Inflammatory macrophage (primary cell): Measurements from ENCODE around the gene C2orf68.
"Not testable (repeated sequence)": the region's sequence is repeated elsewhere in the genome, so short reads cannot be mapped to it uniquely, and the experiment has no call there.

ENCODE experiments used
- DNase-seq, 2 donors: peaks; one replicate each; pipeline ENCODE4 v3.0.0-alpha.2; 2020 to 2022

C2orf68 gene

GRCh38 chr2:85598594-85599340 is 13.1 kb downstream of the C2orf68 start:
- no peak for DNase-seq

- no peak for DNase-seq
Measured at GRCh38 chr2:85597241-85597640, 14.6 kb downstream of the C2orf68 start.

GRCh38 chr2:85596486-85597143 is 15.3 kb downstream of the C2orf68 start:
- no peak for DNase-seq

GRCh38 chr2:85596026-85596333 is 15.9 kb downstream of the C2orf68 start:
- DNase-seq = no peak

- DNase-seq = peak; percentile 99
Measured at GRCh38 chr2:85595301-85596025, 16.4 kb downstream of the C2orf68 start, which contains the start of gene RNF181. TSS of gene RNF181 (plus strand) at chr2:85595745. CDS start at chr2:85595764, 19 bp downstream.

- DNase-seq = no peak
Measured at GRCh38 chr2:85594715-85595300, 17.1 kb downstream of the C2orf68 start.

GRCh38 chr2:85593023-85593422 is 18.8 kb downstream of the C2orf68 start:
- DNase-seq = no peak

GRCh38 chr2:85592299-85592698 is 19.6 kb downstream of the C2orf68 start:
- DNase-seq = not testable (repeated sequence)

- DNase-seq = no peak
Measured at GRCh38 chr2:85591563-85591962, 20.3 kb downstream of the C2orf68 start.

- peak; percentile 45 to 50 for DNase-seq
Measured at GRCh38 chr2:85590950-85591349, 20.9 kb downstream of the C2orf68 start.

- peak; percentile 75 to 77 for DNase-seq
Measured at GRCh38 chr2:85589982-85590791, 21.7 kb downstream of the C2orf68 start.

- DNase-seq = no peak
Measured at GRCh38 chr2:85589181-85589580, 22.7 kb downstream of the C2orf68 start.

- DNase-seq = no peak
Measured at GRCh38 chr2:85588645-85589044, 23.2 kb downstream of the C2orf68 start.

- no peak for DNase-seq
Measured at GRCh38 chr2:85588236-85588635, 23.6 kb downstream of the C2orf68 start.

- DNase-seq = peak in 1 of 2 donors; percentile 28
Measured at GRCh38 chr2:85585781-85586105, 26.1 kb downstream of the C2orf68 start.

- DNase-seq = no peak
Measured at GRCh38 chr2:85584857-85585780, 26.7 kb downstream of the C2orf68 start.

GRCh38 chr2:85584354-85584856 is 27.5 kb downstream of the C2orf68 start, which contains the start of gene VAMP5:
TSS of gene VAMP5 (plus strand) at chr2:85584431. CDS start at chr2:85584491, 60 bp downstream.
- no peak for DNase-seq

GRCh38 chr2:85583667-85584353 is 28.1 kb downstream of the C2orf68 start:
- peak in 1 of 2 donors; percentile 17 for DNase-seq

GRCh38 chr2:85582492-85582891 is 29.4 kb downstream of the C2orf68 start:
- DNase-seq = no peak

GRCh38 chr2:85580206-85580605 is 31.7 kb downstream of the C2orf68 start:
- no peak for DNase-seq
